HG02623 (cell line): Measurements from ENCODE around the gene TTC36.
A peak's percentile ranks its signal among the peaks of the same experiment; 100 is the strongest.
"Not testable (repeated sequence)": the region's sequence is repeated elsewhere in the genome, so short reads cannot be mapped to it uniquely, and the experiment has no call there.

Source experiments
- ATAC-seq: cut with Tn5 transposase; IDR thresholded peaks from one replicate; pipeline ENCODE4 v1.9.1; 2021; ENCODE audit warnings: moderate library complexity; ENCODE audit not compliant: unreplicated experiment

TTC36 gene

DNA sequence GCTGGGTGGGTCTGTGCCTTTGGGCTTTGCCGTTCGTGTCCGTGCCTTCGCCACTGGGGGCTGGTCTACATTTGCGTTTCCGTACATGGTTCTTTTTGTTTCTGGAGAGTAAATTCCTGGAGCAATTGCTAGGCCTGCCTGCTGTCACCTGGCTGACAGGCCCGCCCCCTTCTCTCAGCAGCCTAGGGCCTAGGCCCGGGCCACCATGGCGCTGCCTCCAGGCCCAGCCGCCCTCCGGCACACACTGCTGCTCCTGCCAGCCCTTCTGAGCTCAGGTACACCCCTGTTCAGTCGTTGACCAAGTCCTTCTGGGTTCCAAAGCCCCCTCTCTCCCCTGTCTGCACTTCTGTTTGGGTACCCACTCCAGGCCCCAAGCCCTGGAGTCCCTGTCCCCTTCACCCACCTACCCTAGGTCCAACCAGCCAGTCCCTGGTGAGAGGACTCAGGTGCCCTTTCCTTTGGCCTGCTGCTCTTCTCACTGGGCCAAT is 4.4 kb downstream of the TTC36 start:
- ATAC-seq, result no peak

DNA sequence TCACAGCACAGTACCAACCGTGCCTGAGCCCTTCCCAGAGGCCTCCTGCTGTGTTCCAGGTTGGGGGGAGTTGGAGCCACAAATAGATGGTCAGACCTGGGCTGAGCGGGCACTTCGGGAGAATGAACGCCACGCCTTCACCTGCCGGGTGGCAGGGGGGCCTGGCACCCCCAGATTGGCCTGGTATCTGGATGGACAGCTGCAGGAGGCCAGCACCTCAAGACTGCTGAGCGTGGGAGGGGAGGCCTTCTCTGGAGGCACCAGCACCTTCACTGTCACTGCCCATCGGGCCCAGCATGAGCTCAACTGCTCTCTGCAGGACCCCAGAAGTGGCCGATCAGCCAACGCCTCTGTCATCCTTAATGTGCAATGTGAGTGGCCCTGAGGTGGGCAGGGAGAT is 4.8 kb downstream of the TTC36 start:
- no peak for ATAC-seq

DNA sequence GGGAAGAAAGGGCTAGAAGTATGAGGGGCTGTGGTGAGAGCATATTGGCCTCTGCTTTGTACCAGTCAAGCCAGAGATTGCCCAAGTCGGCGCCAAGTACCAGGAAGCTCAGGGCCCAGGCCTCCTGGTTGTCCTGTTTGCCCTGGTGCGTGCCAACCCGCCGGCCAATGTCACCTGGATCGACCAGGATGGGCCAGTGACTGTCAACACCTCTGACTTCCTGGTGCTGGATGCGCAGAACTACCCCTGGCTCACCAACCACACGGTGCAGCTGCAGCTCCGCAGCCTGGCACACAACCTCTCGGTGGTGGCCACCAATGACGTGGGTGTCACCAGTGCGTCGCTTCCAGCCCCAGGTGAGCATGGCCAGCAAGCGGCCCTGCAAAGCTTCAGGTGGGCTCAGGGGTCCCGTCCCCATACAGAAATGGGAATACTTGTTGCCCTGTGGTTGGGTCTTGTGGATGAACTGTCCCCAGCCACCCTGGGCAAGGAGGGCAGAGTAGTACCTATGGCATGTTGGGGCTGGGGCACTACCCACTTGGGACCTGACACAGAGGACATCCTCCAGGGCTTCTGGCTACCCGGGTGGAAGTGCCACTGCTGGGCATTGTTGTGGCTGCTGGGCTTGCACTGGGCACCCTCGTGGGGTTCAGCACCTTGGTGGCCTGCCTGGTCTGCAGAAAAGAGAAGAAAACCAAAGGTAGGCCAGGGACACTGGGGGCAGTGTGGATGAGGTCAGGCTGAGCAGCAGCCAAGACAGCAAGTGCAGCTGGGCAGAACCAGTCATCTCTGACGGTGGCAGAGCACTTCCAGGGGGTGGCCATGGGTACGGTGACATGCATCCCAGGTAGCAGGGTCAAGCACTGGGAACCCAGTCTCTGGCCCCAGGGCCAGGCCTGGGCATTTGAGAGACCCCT is 5.8 kb downstream of the TTC36 start:
- no peak for ATAC-seq

DNA sequence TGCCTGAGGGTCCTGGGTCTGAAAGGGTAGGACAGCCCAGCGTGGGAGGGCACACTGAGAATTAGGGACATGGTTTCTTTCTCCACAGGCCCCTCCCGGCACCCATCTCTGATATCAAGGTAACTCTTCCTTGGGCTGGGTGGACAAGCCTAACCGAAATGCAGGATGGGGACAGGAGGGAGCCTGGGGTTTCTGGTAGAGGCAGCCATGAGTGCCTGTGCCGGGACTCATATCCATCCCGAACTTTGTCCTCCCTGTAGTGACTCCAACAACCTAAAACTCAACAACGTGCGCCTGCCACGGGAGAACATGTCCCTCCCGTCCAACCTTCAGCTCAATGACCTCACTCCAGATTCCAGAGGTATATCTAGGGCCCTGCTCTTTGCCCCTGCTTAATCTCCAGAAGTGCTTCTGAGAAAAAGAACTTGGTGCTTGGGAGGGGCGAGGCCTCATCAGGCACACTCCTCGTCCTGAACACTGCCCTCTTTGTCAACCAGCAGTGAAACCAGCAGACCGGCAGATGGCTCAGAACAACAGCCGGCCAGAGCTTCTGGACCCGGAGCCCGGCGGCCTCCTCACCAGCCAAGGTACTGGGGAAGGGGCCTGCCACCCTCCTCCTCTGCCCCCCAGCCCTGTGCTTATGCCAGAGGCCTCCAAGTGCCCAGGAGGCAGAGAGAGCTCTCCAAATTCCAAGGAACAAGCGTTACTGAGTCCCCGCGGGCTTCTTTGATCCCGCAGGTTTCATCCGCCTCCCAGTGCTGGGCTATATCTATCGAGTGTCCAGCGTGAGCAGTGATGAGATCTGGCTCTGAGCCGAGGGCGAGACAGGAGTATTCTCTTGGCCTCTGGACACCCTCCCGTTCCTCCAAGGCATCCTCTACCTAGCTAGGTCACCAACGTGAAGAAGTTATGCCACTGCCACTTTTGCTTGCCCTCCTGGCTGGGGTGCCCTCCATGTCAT is 6.8 kb downstream of the TTC36 start:
- no peak for ATAC-seq

DNA sequence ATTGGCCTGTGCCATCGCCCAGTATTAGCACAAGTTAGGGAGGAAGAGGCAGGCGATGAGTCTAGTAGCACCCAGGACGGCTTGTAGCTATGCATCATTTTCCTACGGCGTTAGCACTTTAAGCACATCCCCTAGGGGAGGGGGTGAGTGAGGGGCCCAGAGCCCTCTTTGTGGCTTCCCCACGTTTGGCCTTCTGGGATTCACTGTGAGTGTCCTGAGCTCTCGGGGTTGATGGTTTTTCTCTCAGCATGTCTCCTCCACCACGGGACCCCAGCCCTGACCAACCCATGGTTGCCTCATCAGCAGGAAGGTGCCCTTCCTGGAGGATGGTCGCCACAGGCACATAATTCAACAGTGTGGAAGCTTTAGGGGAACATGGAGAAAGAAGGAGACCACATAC is 8.0 kb downstream of the TTC36 start:
- no peak for ATAC-seq

- ATAC-seq, result no peak
These were observed 9.5 kb downstream of the TTC36 start for GRCh38 chr11:118536726-118537125.

DNA sequence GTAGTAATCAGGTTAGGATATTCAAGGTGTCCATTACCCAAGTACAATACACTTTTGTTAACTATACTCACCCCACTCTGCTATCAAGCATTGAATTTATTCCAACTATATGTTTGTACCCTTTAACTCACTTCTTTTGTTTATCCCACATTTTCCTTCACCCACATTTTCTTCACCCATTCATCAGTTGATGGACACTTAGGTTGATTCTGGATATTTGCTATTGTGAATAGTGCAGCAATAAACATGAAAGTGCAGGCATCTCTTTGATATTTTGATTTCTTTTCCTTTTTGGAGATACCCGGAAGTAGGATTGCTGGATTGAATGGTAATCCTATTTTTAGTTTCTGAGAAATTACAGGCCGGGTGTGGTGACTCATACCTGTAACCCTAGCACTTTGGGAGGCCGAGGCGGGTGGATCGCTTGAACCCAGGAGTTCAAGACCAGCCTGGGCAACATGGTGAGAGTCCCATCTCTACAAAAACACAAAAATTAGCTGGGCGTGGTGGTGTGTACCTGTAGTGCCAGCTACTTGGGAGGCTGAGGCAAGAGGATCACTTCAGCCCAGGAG is 10.2 kb downstream of the TTC36 start:
- no peak for ATAC-seq

DNA sequence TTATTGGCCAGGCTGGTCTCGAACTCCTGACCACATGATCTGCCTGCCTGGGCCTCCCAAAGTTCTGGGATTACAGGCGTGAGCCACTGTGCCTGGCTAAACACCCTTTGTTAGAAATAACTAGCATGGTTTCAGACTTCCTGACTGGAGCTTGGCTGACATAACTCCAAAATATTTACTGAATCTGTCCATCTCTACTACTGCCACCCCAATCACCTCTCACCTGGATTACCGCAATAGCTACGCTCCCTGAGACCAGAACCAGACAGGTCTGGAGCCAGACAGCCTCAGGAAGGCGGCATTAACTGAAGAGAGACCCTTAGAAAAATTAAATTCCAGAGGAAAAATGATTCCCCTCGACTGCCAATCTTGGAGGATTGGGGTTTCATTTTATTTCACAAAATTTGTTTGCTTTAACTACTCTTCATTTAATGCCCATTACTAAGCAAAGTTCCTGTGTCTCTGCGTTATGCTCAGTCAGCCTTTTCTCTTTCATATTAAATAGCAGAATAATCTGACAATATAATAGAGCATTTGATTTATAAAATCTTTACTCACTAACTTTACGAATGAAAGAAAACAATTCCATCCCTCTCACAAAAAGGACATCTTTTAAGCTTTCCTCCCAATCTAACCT is 16.9 kb downstream of the TTC36 start:
- ATAC-seq, result no peak

DNA sequence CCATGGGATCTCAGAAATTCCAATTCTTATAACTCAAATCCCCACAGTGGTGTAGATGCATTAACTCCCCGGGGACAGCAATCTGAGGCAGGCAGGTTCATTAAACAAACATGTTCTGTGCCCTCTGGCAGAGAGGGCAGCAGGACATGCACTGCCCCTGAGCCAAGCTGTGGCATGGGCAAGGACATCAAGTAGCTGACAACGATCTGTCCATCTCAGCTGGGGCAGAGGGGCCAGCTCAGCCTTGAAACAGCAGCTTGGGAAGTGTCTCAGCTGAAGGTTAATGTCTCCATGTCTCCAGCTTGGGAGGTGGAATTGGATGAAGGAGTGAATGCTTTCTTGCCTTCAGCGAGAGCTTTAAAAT is 17.4 kb downstream of the TTC36 start:
- no peak for ATAC-seq

DNA sequence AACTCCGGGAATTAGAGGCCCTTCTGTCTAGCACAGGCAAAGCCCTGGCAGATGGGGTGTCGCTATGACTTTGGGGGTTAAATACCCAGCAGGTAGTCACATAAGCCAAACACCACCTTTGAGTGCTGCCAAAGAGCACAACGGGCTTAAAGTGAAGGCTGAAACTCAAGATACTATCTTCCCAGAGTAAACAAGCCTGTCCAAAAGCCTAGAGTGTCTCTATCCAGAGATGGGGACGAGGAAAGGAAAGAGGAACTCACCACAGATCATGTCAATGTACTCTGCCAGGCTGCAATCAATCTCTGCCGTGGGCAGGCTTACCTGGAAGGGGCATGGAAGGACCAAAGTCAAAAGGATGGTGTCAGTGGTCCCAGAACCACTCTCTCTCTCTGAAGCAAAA is 18.3 kb downstream of the TTC36 start:
- ATAC-seq, result no peak

- no peak for ATAC-seq
These were observed 19.9 kb downstream of the TTC36 start for GRCh38 chr11:118547132-118547531.

DNA sequence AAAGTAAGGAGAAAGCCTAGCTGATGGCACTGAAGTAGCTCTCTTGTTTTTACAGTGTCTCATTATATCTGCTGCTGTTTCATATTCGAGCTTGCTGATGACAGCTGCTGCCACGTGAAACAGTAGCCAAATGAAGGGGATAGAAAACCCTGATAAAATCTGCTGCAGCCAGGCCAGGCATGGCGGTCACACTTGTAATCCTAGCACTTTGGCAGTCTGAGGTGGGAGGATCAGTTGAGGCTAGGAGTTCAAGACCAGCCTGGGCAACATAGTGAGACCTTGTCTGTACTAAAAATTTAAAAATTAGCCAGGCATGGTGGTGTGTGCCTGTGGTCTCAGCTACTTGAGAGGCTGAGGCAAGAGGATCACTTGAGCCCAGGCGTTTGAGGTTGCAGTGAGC is 25.1 kb downstream of the TTC36 start:
- ATAC-seq, result no peak

DNA sequence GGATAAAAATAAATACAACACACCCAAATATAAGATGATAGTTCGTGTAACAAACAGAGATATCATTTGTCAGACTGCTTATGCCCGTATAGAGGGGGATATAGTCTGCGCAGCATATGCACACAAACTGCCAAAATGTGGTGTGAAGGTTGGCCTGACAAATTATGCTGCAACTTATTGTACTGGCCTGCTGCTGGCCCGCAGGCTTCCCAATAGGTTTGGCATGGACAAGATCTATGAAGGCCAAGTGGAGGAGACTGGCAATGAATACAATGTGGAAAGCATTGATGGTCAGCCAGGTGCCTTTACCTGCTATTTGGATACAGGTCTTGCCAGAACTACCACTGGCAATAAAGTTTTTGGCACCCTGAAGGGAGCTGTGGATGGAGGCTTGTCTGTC is 33.5 kb downstream of the TTC36 start:
- no peak for ATAC-seq

DNA sequence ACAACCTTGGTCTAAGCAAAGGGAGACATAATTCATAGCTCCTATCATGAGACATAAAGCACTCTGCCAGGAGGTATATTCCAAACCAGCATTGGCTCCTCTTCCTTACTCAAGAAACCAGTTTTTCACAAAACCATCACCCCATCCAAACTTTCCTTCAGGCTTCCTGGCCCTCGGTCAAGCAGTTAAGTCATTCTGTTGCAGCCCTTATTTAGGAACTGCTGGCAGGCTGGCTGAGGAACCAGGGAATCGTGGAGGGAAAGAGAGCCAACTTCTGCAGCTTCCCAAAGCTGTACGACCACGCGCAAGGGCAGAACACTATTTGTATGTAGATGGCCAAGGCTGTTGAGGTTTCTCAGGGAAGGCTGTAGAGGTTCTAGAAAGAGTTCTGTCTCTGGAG is 37.8 kb downstream of the TTC36 start:
- ATAC-seq, result no peak

DNA sequence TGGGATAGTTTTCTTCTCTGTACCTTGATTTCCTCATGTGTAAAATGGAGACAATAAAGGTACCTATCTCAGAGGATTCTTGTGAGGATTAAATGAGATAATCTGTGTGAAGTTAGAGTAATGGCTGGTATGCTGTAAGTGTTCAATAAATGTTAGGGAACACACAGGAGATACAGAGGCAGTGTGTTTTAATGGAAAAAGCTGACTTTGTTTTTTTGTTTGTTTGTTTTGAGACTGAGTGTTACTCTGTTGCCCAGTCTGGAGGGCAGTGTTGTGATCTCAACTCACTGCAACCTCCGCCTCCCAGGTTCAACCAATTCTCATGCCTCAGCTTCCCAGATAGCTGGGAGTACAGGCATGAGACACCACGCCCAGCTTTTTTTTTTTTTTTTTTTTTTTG is 42.4 kb downstream of the TTC36 start:
- no peak for ATAC-seq

DNA sequence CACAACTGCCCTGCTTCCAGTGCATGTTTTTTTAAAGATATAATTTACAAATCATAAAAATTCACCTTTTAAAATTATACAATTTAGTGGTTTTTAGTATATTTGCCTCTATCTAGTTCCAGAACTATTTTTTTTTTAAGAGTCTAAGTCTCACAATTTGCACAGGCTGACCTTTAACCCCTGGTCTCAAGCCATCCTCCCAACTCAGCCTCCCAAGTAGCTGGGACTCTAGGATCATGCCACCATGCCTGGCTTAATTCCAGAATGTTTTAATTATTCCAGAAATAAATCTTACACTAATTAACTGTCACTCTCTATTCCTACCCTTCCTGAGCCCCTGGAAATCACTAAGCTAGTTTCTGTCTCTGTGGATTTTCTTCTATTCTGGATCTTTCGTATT is 43.5 kb downstream of the TTC36 start:
- no peak for ATAC-seq

- not testable (repeated sequence) for ATAC-seq
These were observed 44.4 kb downstream of the TTC36 start for GRCh38 chr11:118571701-118572060.

DNA sequence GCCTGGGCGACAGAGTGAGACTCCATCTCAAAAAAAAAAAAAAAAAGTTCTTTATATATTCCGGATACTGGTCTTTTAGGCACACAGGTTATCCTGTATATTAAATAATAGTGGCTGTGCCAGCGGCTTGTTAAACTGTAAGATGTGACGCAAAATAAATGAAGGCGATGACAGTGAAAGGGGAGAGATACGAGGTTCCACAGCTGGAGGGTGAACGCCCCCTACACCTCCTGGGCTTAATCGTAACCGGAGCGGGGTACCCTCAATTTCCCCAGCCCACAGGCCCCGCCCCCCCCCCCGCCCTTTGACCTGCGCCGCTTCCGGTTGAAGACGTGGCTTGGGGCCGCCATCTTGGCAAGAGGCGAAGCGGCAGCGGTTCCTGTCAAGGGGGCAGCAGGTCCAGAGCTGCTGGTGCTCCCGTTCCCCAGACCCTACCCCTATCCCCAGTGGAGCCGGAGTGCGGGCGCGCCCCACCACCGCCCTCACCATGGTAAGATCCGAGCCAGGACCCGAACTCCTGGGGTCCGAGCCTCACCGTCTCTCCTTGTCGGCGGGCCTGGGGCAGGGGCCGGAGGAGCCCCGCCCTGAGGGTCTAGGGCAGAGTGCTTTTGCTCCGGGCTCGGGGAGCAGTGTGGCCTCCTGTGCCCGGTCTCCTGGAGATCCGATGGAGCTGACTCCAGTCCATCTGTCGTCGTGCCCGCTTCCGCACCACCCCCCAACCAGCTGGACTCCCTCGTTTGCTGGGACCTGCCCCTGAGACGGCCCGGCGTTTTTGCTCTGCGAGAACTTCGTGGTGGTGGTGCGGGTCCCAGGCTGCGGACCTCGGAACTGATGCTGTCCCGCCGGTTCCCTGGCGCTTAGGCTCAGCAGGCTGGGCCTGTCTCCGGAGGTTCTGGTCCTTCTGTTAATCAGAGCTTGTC is 45.0 kb downstream of the TTC36 start, which contains the start of gene ARCN1:
ARCN1 (plus strand) TSS at position 349 of the 920 bp plus-strand sequence; CDS start at position 488, 139 bp downstream.
- ATAC-seq, result peak; percentile 56

DNA sequence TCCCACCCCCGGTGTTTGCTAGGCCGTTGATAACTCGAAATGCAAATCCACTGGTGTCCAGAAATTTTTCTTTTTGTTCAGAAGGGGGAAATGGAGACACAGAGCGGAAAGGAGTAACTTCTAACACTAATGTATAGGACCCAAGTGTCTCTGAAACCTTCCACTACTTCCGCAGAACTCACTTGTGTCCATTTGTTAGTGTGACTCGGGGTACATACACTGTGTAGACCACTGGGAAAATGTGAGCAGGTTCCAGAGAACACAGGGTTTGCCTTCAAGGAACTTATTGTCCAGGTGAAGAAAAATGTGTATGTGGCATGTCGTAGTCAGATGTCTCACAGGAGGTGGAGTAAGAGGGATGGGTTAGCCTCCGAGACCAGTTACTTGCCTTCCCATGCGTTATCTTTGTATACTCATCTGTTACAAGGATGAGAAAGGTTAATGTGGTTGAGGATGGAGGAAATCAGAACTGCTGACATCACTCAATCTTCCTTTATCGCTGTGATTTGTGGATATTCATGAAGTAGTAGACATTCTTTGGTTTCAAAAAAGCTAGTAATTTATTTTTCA is 45.8 kb downstream of the TTC36 start:
- peak; percentile 19 for ATAC-seq
